GM23248 (cell line): ENCODE results near the gene COL3A1.

Source experiments
- EZH2 ChIP-seq: fragments of 200-600 bp; sonication (generic); IDR thresholded peaks from 2 replicates; pipeline ENCODE4 v1.6.1; 2018; ENCODE audit warnings: antibody characterized with exemption, mild to moderate bottlenecking; ENCODE audit not compliant: insufficient read depth, poor library complexity, severe bottlenecking
- EZH2phosphoT487 ChIP-seq: fragments of 200-600 bp; sonication (generic); IDR thresholded peaks from 2 replicates; pipeline ENCODE4 v1.6.1; 2018; ENCODE audit warnings: antibody characterized with exemption, moderate library complexity, mild to moderate bottlenecking, low read depth; ENCODE audit not compliant: insufficient read depth

DNA sequence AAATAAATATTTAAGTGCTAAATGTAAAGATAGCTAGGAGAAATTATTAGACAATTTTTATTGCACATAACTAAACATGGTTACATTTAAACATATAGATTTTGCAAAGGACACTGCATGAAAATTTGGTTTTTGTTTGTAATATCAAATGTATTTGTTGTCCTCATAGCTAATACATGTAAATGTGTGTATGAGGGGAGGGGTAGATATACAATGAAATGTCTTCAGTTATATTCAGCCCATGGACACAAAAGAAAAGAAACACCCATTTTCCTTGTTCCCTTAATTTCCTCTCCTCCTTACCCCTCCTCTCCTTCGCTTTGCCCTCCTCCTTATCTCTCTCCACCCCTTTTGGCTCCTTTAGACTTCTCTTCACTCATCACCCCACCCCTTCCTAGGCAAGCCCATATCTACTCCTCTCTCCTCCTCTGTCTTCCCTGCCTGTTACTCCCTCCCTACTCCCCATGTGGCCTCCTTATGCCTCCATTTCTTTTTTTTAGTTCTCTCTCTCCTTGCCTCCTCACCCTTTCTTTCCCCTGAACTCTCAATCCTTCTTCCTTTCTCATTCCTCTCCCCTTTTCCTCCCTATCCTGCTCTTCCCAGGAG lies 1.4 kb downstream of the COL3A1 start:
- no peak for TF ChIP-seq EZH2
- no peak for TF ChIP-seq EZH2phosphoT487
